HG03439 (cell line): ENCODE results near the gene COBL.

ENCODE experiments used
- ATAC-seq: cut with Tn5 transposase; IDR thresholded peaks from one replicate; pipeline ENCODE4 v1.9.1; 2021; ENCODE audit warnings: mild to moderate bottlenecking, moderate library complexity; ENCODE audit not compliant: unreplicated experiment

The COBL gene

DNA sequence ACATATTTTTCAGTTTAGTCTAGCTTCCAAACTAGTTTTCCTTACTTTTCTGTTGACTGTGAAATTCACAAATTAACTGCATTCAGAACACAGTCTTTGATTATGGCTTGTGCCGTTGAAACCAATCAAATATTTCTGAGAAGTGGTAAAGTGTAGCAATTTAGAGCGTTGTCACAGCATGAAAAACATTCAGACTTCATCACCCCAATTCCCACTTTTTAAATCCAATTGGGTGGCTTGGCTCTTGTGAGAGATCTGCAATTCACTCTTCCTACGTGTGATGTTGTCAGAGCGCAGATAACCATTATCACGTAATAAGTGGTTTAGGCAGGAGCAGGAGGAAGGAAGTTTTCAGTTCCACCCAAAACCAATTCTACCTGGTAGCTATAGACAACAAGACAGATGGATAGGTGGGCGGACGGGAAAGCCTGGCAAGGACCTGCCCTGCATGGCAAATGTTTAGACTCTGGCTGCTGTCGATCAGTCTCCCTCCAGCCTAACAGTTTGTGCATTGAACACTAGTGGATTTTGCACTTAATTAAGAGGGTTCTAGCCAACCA is 8.9 kb downstream of the COBL start:
- ATAC-seq, result no peak

DNA sequence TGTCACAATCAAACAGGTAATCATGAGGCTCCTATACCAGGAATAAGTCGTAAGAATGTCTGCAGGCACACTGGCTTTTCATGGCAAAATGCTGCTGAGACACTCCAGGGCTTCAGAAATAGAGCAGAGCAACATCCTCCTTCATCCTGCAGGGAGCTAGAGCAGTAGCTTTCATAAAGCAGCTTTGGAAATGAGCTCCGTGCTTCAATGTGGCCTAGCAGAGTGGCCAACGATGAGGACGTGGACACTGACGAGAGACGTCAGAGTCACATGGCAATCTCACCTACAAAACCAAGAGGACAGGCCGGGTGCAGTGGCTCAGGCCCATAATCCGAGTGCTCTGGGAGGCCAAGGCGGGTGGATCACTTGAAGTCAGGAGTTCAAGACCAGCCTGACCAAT is 9.8 kb downstream of the COBL start:
- ATAC-seq, result no peak

DNA sequence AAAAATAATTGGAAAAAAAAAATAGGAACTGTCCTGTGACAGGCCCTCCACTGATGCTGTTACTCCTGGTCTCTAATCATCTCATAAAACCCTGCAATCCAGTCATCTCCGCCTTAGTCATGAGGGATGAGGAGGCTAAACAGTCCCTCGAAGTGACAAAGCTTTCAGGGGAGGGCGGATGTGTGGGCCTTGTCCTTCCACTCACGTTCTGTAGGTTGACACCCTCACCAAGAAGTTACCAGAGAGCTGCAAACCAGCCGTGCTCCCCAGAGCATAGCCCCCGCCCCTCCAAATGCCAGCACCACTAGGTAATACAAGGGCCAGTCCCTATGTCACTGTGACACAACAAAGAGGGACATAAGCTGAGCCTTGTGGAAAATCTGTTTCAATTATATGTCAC is 11.9 kb downstream of the COBL start:
- no peak for ATAC-seq

DNA sequence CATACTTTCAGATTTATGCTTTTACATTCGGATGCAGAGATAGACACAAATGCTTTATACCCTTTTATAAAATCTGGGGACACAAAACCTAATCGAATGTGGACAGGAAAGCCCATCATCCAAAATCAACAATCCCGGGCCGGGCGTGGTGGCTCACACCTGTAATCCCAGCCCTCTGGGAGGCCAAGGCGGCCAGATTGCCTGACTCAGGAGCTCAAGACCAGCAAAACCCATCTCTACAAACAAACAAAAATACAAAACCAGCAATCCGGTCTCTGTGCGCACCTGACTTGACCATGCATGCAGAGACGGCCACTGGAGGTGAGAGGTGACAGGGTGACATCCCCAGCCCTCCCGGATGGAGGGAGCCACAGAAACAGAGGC is 13.5 kb downstream of the COBL start:
- no peak for ATAC-seq

DNA sequence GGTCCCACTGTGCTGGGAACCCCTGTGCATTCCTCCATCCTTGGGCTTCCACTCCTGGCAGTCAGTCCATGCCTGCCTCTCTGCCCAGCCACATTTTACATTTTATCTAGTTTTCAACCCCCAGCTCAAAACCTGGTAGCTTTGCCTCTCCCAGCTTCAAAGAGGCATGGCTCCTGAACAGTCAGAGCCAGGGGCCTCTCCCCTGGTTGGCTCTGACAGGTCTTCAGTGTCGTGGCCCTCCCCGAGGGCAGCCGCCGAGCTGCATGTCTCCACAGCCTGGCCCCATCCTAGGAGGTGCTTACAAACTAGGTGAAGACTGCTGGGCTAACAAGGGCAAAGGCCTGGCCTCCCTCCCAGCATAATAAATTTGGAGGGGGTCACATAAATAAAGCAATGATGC is 14.8 kb downstream of the COBL start:
- ATAC-seq, result no peak

DNA sequence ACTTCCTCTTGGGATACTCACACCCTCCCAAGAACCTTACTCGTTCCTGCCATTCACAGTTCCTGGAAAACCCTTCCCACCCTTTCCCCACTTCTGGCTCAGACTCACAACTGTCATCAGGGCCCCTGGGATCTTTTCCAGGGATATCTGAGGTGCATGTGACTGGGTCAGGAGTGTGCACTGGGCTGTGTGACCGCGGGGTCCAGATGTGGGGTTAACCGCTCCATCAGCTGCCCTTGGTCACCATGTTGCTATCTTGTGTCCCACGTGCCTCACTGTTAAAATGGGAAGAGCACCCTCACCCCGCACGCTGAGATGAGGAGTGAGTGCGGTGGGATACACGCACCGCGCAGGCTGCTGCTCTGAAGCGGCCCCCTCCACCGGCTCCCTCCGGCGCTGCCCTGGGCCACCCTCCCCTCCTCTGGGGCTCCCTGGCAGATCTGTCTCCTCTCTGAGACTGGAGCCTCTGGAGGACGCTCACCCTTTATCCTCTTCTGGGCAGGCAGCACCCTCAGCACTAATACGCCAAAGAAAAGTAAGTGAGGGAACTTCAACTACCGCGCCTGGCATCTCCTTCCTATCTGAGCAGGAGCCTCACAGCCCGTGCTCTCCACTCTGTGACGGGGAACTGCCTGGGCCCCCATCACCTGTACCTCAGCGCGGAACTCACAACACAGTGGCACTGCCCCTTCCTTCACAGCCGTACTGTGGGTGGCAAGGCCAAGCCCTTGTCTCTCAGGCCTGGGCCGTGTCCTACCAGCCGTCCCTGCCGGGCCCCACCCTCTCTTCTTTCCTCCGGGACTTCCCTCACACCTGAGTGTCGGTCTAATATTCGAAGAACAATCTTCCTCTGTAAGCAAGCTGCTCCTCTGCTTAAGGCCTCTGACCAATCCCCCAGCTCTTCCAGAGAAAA is 15.6 kb downstream of the COBL start:
- no peak for ATAC-seq

DNA sequence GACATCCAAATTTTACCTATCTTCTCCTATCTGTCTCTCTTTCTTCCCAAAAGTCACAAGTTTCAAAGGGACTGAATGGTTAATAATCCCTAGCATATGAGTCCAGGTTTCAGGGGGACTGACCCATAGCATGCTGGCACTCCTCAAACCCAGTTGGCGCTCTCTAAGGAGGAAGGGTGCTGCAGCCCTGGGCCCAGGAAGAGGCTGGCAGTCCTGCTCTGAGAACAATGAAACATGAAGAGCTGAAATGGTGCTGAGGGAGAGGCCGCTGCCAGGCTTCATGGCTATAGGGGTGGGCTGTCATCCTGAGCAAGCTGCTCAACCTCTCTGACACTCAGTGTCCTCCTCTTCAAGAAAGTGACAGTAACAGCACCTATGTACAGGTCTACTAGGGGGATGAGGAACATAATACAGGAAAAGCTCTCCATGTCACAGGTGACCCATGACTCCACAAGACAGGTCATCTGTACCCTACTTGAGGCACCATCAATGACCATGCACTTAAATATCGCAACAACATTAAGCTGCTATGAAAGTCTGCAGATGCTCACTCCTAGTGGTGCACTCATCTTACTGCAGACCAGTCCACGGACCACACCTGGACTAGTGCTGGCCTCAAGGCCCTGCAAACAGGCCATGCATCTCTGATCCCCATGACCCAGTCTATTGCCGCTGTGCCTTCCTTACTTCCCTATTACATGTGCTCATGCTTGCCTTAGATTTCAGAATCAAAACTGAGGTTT is 17.0 kb downstream of the COBL start:
- no peak for ATAC-seq

DNA sequence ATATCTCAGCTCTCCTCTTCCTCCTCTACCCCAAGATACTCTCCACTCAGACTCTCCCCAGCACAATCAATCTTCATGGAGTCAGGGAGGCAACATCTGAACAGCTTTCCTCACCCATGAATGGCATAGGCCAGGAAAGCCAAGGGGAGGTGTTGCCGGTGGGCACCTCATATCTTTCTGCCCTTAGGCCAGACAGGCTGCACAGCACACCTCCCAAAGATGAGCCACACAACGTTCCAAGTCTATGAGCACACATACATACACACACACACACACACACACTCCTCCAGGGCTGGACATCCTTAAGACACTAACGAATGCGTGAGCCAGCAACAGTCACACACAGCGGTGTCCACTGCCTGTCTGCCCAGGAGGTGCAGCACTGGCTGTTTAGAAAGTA is 17.7 kb downstream of the COBL start:
- no peak for ATAC-seq

DNA sequence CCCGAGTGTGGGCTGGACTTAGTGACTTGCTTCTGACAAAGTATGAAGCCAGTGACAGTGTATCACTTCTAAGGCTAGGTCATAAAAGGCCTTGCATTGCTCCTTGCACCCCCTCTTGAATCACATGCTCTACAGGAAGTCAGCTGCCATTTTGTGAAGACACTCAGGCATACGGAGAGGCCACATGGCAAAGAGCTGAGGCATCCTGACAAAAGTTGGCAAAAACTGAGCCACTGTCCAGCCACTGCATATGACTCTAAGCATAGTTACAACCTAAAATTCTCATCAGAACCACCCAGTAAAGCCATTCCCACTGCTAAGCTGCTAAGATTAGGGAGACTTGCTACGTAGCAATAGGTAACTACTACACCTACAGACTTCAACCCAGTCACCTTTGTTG is 18.6 kb downstream of the COBL start:
- ATAC-seq, result no peak

DNA sequence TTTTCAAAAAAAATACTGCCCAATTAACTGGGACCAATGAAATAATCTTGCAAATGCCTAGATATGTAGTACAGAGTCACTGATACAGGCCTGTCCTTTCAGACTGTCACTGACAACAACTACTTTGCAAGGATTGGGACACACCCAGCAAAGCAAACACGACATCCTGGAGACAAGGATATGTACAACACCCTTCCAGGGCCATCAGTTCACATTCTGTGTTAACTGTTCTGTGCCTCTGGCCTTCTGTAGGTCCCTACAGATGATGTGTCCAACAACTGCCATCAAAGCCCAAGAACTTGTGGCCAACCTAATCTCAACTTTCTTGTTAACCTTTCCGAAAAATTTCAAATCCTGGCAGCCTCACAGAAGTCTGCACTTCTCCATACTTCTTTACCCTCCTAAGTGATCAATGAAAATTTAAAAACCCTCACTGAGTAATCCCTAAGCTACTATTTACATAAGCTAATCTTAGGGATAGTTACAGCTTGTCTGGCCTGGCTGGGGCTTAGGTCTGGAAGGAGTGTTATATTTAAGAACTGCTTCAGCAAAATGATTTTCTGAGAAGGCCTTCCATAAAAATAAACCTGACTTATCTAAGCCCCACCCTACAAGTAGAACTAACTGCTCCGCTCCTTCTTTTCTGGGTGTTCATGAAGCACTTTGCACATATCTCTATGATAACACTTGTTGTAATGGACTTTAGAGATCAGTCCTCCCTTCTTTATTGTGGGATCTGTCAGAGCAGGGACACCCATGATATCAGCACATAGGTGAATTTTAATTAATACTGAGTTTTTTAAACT is 21.0 kb downstream of the COBL start:
- ATAC-seq, result no peak

DNA sequence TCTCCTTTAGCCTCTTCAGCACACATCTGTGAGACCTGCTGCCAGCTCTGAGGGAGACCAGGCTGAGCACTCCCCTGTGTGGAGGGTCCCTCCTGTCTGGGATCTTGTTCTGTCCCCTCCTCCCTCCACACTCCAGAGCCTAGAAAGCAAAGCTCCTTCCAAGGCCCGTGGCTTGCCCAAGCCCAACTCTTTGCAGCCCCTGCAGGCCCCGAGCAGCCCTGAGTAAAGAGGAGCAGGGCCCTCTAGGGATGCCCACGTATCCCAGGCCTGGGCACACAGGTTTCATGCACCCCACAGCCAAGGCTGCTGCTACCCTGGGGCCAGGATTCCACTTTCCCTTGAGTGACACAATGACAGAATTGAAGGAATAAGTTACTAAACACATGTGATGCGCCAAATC is 24.0 kb downstream of the COBL start:
- ATAC-seq, result no peak

DNA sequence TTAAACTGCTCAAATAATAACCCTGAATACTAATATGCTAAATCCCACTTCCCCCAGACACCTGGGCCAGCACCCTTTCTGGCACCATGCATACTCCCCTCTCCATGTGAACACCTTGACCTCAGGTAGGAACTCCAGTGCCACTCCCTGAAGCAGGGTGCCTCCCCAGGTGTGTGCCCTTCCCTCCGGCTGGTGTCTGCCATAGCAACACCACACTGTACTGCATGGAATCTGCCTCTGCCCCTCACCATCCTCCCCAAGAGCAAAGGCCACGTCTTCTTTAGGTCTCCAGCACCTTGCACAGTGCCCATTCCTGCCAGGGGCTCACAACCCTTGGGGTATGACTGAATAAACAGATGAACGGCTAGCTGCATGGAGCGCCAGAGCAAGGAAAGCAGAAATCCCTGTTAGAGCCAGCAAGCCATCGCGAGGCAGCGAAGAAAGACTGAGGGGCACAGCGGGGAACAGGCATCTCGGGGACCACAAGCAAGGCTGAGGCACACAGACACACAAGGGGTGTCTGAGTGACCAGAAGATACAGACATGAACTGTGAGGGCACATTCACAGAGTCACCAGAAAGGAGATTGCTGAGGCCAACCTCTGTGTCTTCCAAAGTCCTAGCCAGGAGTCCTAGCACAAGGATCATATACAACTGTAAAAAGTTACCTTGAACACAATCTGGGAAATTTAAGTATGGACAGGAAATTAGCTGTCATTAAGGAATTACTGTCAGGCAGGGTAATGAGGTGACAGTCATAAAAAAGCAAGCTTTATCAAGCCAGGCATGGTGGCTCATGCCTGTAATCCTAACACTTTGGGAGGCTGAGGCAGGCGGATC is 25.7 kb downstream of the COBL start:
- no peak for ATAC-seq

DNA sequence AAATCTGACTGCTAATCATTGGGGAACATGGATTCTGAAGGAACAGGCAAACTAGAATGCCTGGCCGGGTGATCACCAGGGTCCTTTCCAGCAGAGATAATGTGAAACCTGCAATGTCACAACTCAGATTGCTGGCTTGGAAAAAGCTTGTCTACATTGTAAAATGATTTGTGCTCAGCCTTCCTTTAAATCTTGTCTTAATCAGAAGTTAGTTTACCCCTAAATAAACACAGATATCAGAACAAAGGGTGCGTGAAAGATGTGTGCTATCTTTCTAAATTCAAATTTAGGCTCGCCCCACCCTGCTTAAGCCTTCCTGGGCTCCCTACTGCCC is 26.3 kb downstream of the COBL start:
- no peak for ATAC-seq

DNA sequence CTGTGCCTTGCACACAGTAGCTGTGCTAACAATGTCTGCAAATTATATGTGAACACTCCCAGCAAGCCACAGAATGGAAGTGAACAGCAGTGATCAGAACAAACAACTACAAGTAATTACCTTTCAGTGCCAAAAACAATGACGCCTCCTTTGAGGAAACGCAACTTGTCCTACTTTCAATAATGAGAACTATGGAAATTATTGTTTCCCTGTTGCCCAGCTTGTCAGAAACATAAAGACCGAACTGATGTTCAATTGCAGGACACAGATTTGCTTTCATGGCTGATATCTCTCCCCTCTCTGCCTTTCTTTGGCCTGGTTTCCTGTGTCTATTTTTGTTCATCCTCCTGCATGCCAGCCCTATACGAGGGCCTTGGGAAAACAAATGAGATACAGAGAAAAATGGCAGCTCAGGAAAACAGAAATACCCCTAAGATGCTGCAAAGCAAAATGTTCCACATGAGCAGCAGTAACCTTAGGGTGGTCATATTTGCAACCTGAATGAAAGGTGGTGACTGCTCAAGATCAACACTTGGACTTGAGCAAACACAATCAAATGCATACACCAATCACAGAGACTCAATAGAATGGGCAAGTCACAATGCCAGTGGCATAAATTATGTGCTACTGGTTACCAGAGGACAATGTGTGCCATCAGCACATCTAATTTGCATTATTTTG is 26.8 kb downstream of the COBL start:
- no peak for ATAC-seq

DNA sequence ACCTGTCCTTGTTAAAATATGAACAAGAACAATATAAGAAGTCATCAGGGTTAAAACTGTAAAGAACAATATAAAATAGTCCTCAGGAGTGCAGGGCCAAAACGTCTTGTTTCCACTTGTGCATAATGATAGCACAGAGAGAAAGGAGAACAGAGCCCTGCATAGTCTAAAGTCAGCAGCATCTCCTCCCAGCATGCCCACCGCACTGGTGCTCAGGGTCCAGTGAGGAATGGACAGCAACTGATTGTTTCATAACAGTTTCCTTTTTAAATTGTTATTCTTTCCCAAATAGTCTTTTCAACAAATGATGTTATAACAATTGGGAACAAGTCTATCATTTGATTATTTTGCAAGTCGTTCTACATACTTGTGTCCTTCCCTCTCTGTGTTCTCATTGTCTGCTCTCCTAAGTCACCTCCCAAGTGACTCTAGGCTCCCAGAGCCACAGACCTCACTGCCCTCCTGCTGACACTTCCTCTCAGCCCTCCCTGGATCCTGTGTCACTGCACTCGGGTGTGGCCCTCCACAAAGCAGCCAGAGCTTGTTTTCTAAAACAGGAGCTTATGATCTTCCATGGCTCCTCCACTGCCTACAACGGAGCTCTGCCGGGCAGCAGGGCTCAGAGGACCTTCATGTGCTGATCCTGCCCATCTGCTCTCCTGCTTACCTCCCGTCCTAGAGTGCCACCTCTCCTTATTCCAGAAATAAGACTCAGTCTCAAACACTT is 27.6 kb downstream of the COBL start:
- ATAC-seq, result no peak

DNA sequence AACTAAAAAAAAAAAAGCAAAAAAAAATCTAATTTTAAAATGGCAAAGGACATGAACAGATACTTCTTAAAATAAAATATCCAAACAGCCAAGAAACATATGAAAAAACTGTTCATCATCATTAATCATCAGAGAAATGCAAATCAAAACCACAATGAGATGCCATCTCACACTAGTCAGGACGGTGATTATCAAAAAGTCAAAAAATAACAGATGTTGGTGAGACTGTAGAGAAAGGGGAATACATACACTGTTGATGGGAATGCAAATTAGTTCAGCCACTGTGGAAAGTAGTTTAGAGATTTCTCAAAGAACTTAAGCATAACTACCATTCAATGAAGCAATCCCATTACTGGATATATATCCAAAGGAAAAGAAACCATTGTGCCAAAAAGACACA is 30.2 kb downstream of the COBL start:
- no peak for ATAC-seq

DNA sequence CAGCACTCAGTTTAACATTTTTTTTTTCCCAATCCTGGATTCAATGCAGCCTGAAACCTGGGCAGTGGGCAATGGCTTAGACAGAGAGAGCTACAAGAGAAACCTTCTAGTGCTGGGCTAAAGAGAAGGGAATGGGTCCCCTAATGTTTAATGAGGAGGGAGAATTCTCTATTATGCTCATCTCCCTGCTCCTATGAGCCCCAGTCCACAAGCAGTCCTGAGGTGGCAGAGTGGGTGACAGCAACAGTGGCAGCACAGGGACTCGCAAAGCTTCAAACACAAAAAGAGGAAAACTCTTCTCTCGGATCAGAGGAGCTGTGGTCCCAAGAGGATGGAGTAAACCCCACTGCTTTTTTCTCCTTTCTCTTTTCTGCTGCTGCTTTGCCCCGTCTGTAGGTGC is 36.5 kb downstream of the COBL start:
- no peak for ATAC-seq

DNA sequence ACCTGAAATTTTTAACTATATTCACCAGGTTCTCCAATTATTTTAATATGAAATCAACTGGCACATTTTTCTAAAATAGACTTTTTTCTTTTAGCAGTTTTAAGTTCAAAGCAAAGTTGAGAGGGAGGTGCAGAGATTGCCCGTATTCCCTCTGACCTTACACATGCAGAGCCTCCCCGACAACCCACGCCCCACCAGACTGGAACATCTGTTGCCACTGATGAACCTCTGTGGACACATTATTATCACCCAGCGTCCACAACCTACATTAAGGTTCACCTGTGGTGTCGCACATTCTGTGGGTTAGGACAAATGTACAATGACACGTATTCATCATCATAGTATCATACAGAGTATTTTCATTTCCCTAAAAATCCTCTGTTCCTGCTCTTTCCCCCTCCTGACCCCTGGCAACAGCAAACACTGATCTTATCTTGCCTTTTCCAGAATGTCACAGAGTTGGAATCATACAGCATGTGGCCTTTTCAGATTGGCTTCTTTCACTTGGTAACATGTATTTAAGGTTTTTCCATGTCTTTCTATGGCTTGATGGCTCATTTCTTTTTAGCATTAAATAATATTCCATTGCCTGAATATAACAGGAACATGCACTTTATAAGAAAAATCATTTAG is 37.1 kb downstream of the COBL start:
- no peak for ATAC-seq

DNA sequence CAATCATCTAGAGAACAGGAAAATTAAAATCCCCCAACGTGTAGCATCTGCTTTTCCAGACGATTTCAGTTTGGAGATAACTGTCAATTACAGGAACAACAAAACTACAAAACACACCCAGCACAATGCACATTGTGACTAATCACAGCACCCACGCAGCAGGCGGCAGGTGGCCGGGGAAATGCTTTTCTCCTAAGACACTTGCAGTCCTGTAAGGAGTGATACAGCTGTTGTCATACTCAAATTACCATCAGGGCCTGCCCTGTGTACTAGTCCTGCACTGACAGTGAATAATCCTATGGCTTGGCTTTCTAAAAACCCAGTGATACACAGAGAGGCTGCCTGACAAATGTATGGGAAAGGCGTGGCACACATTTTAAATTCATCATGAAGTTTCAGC is 37.8 kb downstream of the COBL start:
- ATAC-seq, result no peak
